Ectodermal cell (in vitro differentiated cells): ENCODE measurements around the gene COL17A1.

Experiments used
- H3K27ac ChIP-seq: 2 replicates; pipeline ENCODE4 v1.7.0; 2013; ENCODE audit warnings: mild to moderate bottlenecking, low read depth, low read length; ENCODE audit not compliant: insufficient read depth, poor library complexity, severe bottlenecking
- H3K27me3 ChIP-seq: 2 replicates; pipeline ENCODE4 v1.7.0; 2013; ENCODE audit warnings: mild to moderate bottlenecking, low read length; ENCODE audit not compliant: insufficient read depth, control insufficient read depth, poor library complexity, severe bottlenecking
- H3K36me3 ChIP-seq: one replicate; pipeline ENCODE4 v1.7.0; 2013; ENCODE audit warnings: low read length; ENCODE audit not compliant: control insufficient read depth, insufficient read depth
- H3K4me1 ChIP-seq: one replicate; pipeline ENCODE4 v1.7.0; 2013; ENCODE audit warnings: low read length; ENCODE audit not compliant: control insufficient read depth, insufficient read depth
- H3K4me3 ChIP-seq: 2 replicates; pipeline ENCODE4 v1.7.0; 2013; ENCODE audit warnings: low read depth, low read length, control low read depth; ENCODE audit not compliant: insufficient read depth
- H3K9me3 ChIP-seq: 2 replicates; pipeline ENCODE4 v1.7.0; 2013; ENCODE audit warnings: mild to moderate bottlenecking, low read length, moderate library complexity; ENCODE audit not compliant: control insufficient read depth
- WGBS, 2 experiments: methylation state at CpG; one replicate each; pipeline ENCODE4 v1.1.7; 2013; ENCODE audit warnings: missing lambda C conversion rate in 2 of 2; 5-methylcytosine and 5-hydroxymethylcytosine counted together

The COL17A1 gene

GRCh38 chr10:104057717-104058116, 28.0 kb downstream of the COL17A1 start:
- no peaks in the 10 kb centered on the region for H3K36me3 ChIP-seq
- no peaks in the 10 kb centered on the region for H3K9me3 ChIP-seq
- no peaks in the 10 kb centered on the region for H3K27me3 ChIP-seq
- no peak overlapping the region for H3K27ac ChIP-seq
- peaks cover 8% of the 10 kb centered on the region for H3K4me1 ChIP-seq
- H3K4me3 ChIP-seq: no peak overlapping the region
- WGBS, 2 experiments: 30 to 44% methylated on average over 6 of the region's 6 CpGs

- WGBS, 2 experiments: 88% methylated on average over 14 of the region's 14 CpGs
- Histone ChIP-seq H3K4me3 (no peak overlapping the region), H3K4me1 (peaks cover 8% of the 10 kb centered on the region), H3K36me3 (no peaks in the 10 kb centered on the region), H3K27ac (no peak overlapping the region), H3K27me3 (no peaks in the 10 kb centered on the region), H3K9me3 (no peaks in the 10 kb centered on the region)
Observed at GRCh38 chr10:104056619-104057273, 28.9 kb downstream of the COL17A1 start.

GRCh38 chr10:104054430-104054829, 31.2 kb downstream of the COL17A1 start:
- Histone ChIP-seq H3K4me1 (peaks cover 8% of the 10 kb centered on the region), H3K9me3 (no peaks in the 10 kb centered on the region), H3K27me3 (no peaks in the 10 kb centered on the region), H3K36me3 (no peaks in the 10 kb centered on the region), H3K4me3 (no peak overlapping the region), H3K27ac (no peak overlapping the region)
- 77 to 78% methylated on average over 8 of the region's 8 CpGs for WGBS, 2 experiments

- Histone ChIP-seq H3K36me3 (no peaks in the 10 kb centered on the region), H3K9me3 (no peaks in the 10 kb centered on the region), H3K27me3 (no peaks in the 10 kb centered on the region), H3K27ac (no peak overlapping the region), H3K4me1 (peaks cover 8% of the 10 kb centered on the region), H3K4me3 (no peak overlapping the region)
- WGBS, 2 experiments: 91 to 92% methylated on average over 4 of the region's 4 CpGs
Observed at GRCh38 chr10:104053201-104053600, 32.5 kb downstream of the COL17A1 start.

GRCh38 chr10:104052431-104052830, 33.2 kb downstream of the COL17A1 start:
- no peaks in the 10 kb centered on the region for H3K27me3 ChIP-seq
- no peaks in the 10 kb centered on the region for H3K9me3 ChIP-seq
- 89 to 93% methylated on average over 2 of the region's 2 CpGs for WGBS, 2 experiments
- H3K4me1 ChIP-seq: peaks cover under 1% of the 10 kb centered on the region
- no peak overlapping the region for H3K4me3 ChIP-seq
- H3K36me3 ChIP-seq: no peaks in the 10 kb centered on the region
- no peak overlapping the region for H3K27ac ChIP-seq

GRCh38 chr10:104049504-104050250, 36.0 kb downstream of the COL17A1 start:
- H3K27ac ChIP-seq: no peak overlapping the region

GRCh38 chr10:104046651-104047050, 39.0 kb downstream of the COL17A1 start:
- no peaks in the 10 kb centered on the region for H3K27me3 ChIP-seq
- peaks cover 3% of the 10 kb centered on the region for H3K4me1 ChIP-seq
- no peak overlapping the region for H3K4me3 ChIP-seq
- H3K36me3 ChIP-seq: no peaks in the 10 kb centered on the region
- H3K9me3 ChIP-seq: no peaks in the 10 kb centered on the region
- no peak overlapping the region for H3K27ac ChIP-seq
- WGBS, 2 experiments: 92 to 96% methylated on average over 6 of the region's 6 CpGs

More at GRCh38 chr10:104049504-104050250, 36.0 kb downstream of the COL17A1 start:
- H3K27me3 ChIP-seq: no peaks in the 10 kb centered on the region
- no peak overlapping the region for H3K4me3 ChIP-seq
- H3K4me1 ChIP-seq: peaks cover 3% of the 10 kb centered on the region
- H3K36me3 ChIP-seq: no peaks in the 10 kb centered on the region
- 88 to 93% methylated on average over 8 of the region's 8 CpGs for WGBS, 2 experiments
- no peaks in the 10 kb centered on the region for H3K9me3 ChIP-seq

GRCh38 chr10:104045151-104046089, 40.3 kb downstream of the COL17A1 start:
- Histone ChIP-seq H3K4me3 (no peak overlapping the region), H3K4me1 (peaks cover 3% of the 10 kb centered on the region), H3K36me3 (no peaks in the 10 kb centered on the region), H3K9me3 (no peaks in the 10 kb centered on the region), H3K27me3 (no peaks in the 10 kb centered on the region), H3K27ac (no peak overlapping the region)
- WGBS, 2 experiments: 67 to 69% methylated on average over 9 of the region's 9 CpGs

- no peak overlapping the region for H3K27ac ChIP-seq
- peaks cover 3% of the 10 kb centered on the region for H3K4me1 ChIP-seq
- WGBS, 2 experiments: 87 to 93% methylated on average over 4 of the region's 4 CpGs
- no peak overlapping the region for H3K4me3 ChIP-seq
- H3K27me3 ChIP-seq: no peaks in the 10 kb centered on the region
- H3K9me3 ChIP-seq: no peaks in the 10 kb centered on the region
- no peaks in the 10 kb centered on the region for H3K36me3 ChIP-seq
Observed at GRCh38 chr10:104043854-104044253, 41.8 kb downstream of the COL17A1 start.
